Thyroid gland (tissue), 4 donors: Measurements from ENCODE around the gene SOX21. TPM values are rescaled to one million over a fixed set of nuclear protein-coding genes. Genes with fewer than 3 reads are reported as not detected.

Experiments
- DNase-seq, 2 donors: peaks; one replicate each; pipeline ENCODE4 v3.0.0-alpha.2; 2019
- H3K27ac ChIP-seq, 3 donors: fragments of 200-600 bp; sonication (generic); 1 replicate in 2 of 3; 2 replicates in 1 of 3; pipeline ENCODE4 v1.5.1; 2016 to 2019; ENCODE audit warnings: mild to moderate bottlenecking in 1 of 3, moderate library complexity in 1 of 3
- H3K27me3 ChIP-seq: fragments of 200-600 bp; sonication (generic); one replicate; pipeline ENCODE4 v1.5.1; 2019
- H3K36me3 ChIP-seq, 2 donors: fragments of 200-600 bp; sonication (generic); one replicate each; pipeline ENCODE4 v1.5.1; 2016 to 2019
- H3K4me1 ChIP-seq, 2 donors: fragments of 200-600 bp; sonication (generic); one replicate each; pipeline ENCODE4 v1.5.1; 2017 to 2019
- H3K4me3 ChIP-seq, 3 donors: fragments of 200-600 bp; sonication (generic); replicated peaks in 1 of 3; 1 replicate in 2 of 3; 2 replicates in 1 of 3; pipeline ENCODE4 v1.5.1; 2016; ENCODE audit warnings: mild to moderate bottlenecking in 1 of 3
- H3K9me3 ChIP-seq: fragments of 200-600 bp; sonication (generic); one replicate; pipeline ENCODE4 v1.5.1; 2017
- CTCF ChIP-seq, 6 experiments: fragments of 200-600 bp in 3 of 6; fragments of 450-650 bp in 3 of 6; sonication (generic) in 3 of 6; IDR thresholded peaks; one replicate each; pipeline ENCODE4 v1.5.1; 2016 to 2019; ENCODE audit warnings: antibody characterized with exemption in 6 of 6, mild to moderate bottlenecking in 2 of 6, inconsistent platforms in 1 of 6, moderate library complexity in 1 of 6
- POLR2A ChIP-seq, 2 donors: fragments of 450-650 bp; IDR thresholded peaks; one replicate each; pipeline ENCODE4 v1.6.1; 2017; ENCODE audit warnings: antibody characterized with exemption in 2 of 2, mild to moderate bottlenecking in 2 of 2, moderate library complexity in 1 of 2
- WGBS, 2 donors: methylation state at CpG; one replicate each; pipeline ENCODE4 v1.1.5; 2017; 5-methylcytosine and 5-hydroxymethylcytosine counted together
- intact Hi-C: fragments of 100-400 bp; cut with DNase I; formaldehyde crosslinking; loops from one replicate; pipeline ENCODE4 v1.15.1; 2023
- total RNA-seq, 4 donors: library from RNA; depleted of rRNA; stranded (reverse); fragments of >200 nt; gene quantifications; one replicate each; pipeline ENCODE4 v1.2.3, GENCODE V29; 2016

SOX21 gene
- total RNA-seq, 4 donors from 2014 or later, result 0.20 to 0.22 TPM; not detected in 2

GRCh38 chr13:94703271-94703670 lies 9.1 kb downstream of the SOX21 start:
- Histone ChIP-seq H3K4me1 (peaks cover 0 to 12% of the 10 kb centered on the region in 2 donors), H3K36me3 (no peaks in the 10 kb centered on the region), H3K9me3 (no peaks in the 10 kb centered on the region), H3K4me3 (no peak overlapping the region), H3K27ac (no peak overlapping the region), H3K27me3 (peaks cover 34% of the 10 kb centered on the region)
- no peak for DNase-seq
- TF ChIP-seq CTCF (IDR thresholded peaks at IDR 0.05) (no peak), POLR2A (IDR thresholded peaks at IDR 0.05) (no peak)
- 4 to 8% methylated on average over 17 of the region's 17 CpGs for WGBS, 2 donors
- intact Hi-C loops, result no loop called here

- no peak overlapping the region for H3K4me3 ChIP-seq
- H3K4me1 ChIP-seq, result peaks cover 0 to 6% of the 10 kb centered on the region in 2 donors
- TF ChIP-seq CTCF (IDR thresholded peaks at IDR 0.05), result no peak
- no peak for TF ChIP-seq POLR2A (IDR thresholded peaks at IDR 0.05)
- H3K36me3 ChIP-seq, result no peaks in the 10 kb centered on the region
- no peak for DNase-seq
- no peaks in the 10 kb centered on the region for H3K9me3 ChIP-seq
- no peak overlapping the region for H3K27ac ChIP-seq
- WGBS, 2 donors, result 5 to 7% methylated on average over 26 to 58 of the region's 60 CpGs
- intact Hi-C loops, result no loop called here
- peaks cover 28% of the 10 kb centered on the region for H3K27me3 ChIP-seq
Observed at GRCh38 chr13:94702181-94703041, 9.9 kb downstream of the SOX21 start.

- DNase-seq, result no peak
- no peak overlapping the region for H3K4me3 ChIP-seq
- H3K27me3 ChIP-seq, result peaks cover 23% of the 10 kb centered on the region
- 32 to 42% methylated on average over 25 to 29 of the region's 42 CpGs for WGBS, 2 donors
- no peaks in the 10 kb centered on the region for H3K4me1 ChIP-seq
- intact Hi-C loops, result no loop called here
- no peaks in the 10 kb centered on the region for H3K36me3 ChIP-seq
- H3K9me3 ChIP-seq, result no peaks in the 10 kb centered on the region
- H3K27ac ChIP-seq, result no peak overlapping the region
- TF ChIP-seq POLR2A (IDR thresholded peaks at IDR 0.05), result no peak
- TF ChIP-seq CTCF (IDR thresholded peaks at IDR 0.05), result no peak
Observed at GRCh38 chr13:94701313-94702180, 10.8 kb downstream of the SOX21 start.

GRCh38 chr13:94700536-94700935 lies 11.8 kb downstream of the SOX21 start:
- Histone ChIP-seq H3K4me1 (no peaks in the 10 kb centered on the region), H3K9me3 (no peaks in the 10 kb centered on the region), H3K4me3 (no peak overlapping the region), H3K27ac (no peak overlapping the region), H3K36me3 (no peaks in the 10 kb centered on the region), H3K27me3 (peaks cover 13% of the 10 kb centered on the region)
- intact Hi-C loops, result no loop called here
- no peak for DNase-seq
- 82% methylated on average over 5 of the region's 5 CpGs for WGBS, 2 donors
- TF ChIP-seq CTCF (IDR thresholded peaks at IDR 0.05) (no peak), POLR2A (IDR thresholded peaks at IDR 0.05) (no peak)
